ENCODE measurements around the gene AKIP1.
A peak's percentile ranks its signal among the peaks of the same experiment; 100 is the strongest.

Gene AKIP1

DNA sequence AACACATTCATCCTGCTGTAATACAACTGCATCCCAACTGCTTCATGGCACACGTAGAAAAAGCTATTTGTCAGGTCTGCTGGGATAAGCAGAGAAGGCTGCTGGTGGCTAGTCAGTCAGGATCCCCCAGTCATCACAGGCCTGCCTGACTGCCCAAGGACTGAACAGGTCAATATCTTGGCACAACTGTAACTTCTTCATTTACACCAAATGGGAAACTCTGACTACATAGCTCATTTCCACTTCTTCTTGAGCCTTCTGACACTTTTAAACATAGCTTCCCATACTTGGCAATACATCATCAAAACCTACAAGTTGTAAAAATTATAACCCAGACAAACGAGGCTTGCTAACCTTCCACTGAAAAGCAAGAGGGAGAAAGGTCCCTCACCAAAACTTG is 50.4 kb downstream of the AKIP1 start:
- DNase-seq = no peak

DNA sequence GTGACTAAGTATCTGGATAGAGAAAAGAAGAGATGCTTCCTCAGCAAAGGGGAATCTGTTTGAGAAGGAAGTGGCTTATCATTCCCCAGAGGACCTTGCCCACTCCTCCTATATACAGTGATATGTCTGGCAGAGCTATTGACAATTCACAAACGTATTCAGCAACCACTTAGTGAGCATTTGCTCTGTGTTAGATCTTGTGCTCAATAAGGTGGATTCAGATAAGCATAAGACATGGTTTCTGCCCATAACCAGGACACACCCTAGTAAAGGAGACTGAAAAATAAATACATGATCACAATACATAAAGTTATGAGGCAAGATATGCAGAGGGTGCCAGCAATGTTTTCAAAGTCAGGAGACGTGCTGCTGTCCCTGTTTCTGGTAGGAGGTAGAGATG is 51.9 kb downstream of the AKIP1 start:
- no peak for DNase-seq

DNA sequence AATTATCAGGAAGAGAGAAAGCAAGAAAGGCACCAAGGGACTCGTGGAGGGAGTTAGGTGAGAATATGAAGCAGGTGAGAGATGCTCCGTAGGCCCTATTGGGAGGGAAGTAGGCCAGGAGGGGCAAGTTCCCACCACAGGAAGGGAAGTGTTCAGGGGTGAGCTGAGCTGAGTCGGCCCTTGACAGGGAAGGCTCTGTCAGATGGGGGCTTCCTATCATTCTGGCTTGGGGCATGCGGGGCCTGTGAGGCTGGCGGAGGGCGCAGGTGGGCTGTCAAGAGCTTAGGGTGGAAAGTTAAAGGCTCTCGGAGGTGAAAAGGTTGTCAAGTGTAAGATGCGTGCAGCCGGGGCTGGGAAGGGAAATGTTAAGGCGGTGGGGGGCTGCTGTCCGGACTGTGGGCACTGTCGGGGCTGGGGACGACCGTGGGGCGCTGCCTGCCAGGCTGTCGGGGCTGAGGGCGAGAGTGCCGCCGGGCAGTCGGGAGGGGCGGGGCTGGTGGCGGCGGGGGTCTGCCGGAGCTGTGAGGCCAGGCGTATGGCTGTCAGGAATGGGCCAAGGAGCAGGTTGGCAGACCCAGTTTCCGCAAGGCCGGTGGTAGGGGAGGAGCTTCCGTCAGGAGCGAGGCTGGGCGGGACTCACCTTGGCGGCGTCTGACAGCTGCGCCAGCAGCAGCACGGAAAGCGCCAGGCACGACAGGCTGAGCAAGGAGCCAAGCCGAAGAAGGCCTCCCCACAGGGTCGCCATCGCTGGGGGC is 52.8 kb downstream of the AKIP1 start:
- peak; percentile 80 for DNase-seq

DNA sequence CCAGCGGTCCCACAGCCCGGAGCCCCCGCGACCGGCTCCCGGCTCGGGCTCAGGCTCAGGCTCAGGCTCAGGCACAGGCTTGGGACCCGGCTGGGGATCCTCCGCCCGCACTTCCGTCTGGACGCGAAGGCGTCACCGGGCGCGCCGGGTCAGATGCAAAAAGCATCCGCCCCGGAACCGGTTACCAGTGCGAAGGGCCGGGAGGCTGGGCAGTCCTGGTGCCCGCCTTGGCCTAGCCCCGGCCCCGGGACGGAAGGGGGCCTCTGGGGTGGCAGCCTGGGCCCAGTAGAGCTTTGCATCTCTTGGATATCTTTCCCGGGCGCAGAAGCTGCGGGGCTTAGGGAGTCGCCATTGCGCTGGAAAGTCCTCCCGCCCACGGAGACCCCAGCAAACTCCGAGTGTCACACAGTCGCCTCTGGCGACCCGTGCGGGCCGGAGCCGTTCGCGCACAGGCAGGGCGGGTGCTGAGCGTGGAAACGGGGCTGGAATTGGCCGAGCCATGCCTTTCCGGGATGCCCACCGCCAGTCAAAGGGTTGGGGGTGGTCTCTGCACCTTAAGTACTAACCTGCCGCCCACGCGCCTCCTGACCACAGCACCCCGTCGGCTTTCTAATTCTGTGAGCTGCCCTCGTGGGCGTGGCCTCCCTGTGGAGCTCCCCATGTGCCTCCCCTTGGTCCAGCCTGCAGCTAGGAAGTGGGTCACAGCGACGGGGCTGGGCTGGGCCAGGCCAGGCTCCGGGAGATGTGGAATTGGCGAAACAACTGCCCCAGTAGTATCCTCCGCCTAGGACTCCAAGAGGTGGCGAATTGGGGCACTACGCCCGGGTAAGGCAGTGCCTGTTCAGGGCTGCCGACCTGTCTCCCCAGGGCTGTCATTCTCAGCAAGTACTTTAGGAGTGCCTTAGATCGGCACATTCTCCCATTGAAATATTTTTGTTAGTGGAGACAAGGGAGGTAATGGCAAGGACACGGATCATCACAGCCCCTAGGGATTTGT is 53.6 kb downstream of the AKIP1 start, which contains the start of gene TMEM9B:
Gene TMEM9B, minus strand, starts transcription at position 119 of the 997 bp plus-strand sequence. CDS start 129 bp downstream, outside the sequence.
- peak; percentile 83 for DNase-seq

DNA sequence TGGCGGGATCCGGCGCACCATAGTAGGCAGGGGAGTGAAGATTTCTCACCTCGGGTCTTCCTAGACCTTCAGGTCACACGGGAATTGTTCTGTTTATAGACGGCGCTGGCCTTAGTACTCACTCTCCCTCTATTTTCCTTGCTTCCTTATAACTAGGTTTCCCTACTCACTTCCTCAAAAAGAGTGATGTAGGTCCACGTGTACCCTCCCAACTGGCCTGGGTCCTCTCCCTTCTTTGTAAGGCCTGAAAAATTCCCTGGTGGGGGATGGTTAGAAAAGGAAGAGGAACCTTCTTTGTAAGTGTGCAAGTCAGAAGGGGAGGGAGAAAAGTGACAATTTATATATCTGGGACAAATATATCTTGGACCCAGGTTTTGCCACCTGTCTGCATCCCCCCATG is 56.2 kb downstream of the AKIP1 start:
- DNase-seq = no peak

All from COR-L47 (cell line).